T-helper 2 cell treated with Interferon-gamma antibody and Interleukin-4, amounts not matched to agents 5 μg/mL and 100 μg/mL, for 36 hours (primary cell): ENCODE data around the gene CPLX1.
"Not testable (repeated sequence)": the region's sequence is repeated elsewhere in the genome, so short reads cannot be mapped to it uniquely, and the experiment has no call there.

Experiments
- DNase-seq: peaks from one replicate; pipeline ENCODE4 v3.0.0; 2021; ENCODE audit warnings: low spot score
- H3K27ac Mint-ChIP-seq: one replicate; pipeline ENCODE4 v1.8.0; 2021; ENCODE audit warnings: mild to moderate bottlenecking, mixed read lengths
- H3K27me3 Mint-ChIP-seq: one replicate; pipeline ENCODE4 v1.8.0; 2021; ENCODE audit warnings: low read depth, mixed read lengths
- H3K36me3 Mint-ChIP-seq: one replicate; pipeline ENCODE4 v1.8.0; 2021; ENCODE audit warnings: low read depth, mixed read lengths
- H3K4me1 Mint-ChIP-seq: one replicate; pipeline ENCODE4 v1.8.0; 2021; ENCODE audit warnings: low read depth, mixed read lengths
- H3K4me3 Mint-ChIP-seq: one replicate; pipeline ENCODE4 v1.8.0; 2022; ENCODE audit warnings: mild to moderate bottlenecking, moderate library complexity, mixed read lengths
- H3K9me3 Mint-ChIP-seq: one replicate; pipeline ENCODE4 v1.8.0; 2021; ENCODE audit warnings: mixed read lengths

The CPLX1 gene

GRCh38 chr4:757111-757510, 68.8 kb downstream of the CPLX1 start:
- DNase-seq, result no peak
- Mint-ChIP-seq H3K27me3 (no peaks in the 10 kb centered on the region), H3K4me1 (peaks cover 1% of the 10 kb centered on the region), H3K27ac (no peak overlapping the region), H3K4me3 (no peak overlapping the region), H3K9me3 (no peaks in the 10 kb centered on the region), H3K36me3 (peaks cover 20% of the 10 kb centered on the region)

DNA sequence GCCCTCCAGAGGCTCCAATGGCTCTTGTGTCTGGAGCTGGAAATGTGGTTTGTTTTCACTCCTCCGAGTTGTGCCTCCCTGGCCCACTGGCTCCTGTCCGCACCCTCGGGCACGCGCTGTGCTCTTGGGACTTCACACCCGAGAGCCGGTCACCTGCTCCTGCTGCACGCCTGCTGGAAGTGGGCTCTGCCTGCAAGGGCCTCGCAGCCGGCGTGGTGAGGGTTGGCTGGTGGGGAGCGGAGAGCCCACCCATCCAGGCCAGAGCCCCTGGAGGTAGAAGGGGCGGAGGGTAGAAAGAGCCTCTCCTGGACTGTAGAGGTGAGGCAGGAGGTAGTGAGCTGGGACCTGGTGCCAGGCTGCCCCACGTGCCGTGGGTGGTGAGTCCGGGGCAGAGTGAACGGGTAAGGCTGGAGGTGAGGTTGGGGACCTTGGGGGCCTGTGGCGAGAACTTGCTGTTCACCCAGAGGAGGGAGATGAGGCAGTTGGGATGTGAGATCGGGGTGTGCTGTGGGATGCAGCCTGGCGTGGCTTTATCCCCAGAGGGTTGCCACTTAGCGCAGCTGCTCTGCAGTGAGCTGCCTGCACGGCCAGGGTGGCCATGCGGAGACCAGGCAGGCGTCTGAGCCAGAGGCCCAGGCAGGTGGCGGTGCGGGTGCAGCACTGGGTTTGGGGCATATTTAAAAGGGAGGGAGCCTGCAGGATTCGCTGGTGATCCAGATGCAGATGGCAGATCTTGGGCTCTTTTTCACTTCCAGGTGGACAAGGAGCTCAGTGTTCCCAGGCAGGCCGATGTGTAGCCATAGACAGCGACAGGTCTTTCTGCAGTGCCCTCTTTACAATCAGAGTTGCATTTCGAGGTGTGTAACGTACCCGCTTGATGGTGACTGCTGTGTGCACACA, 71.5 kb downstream of the CPLX1 start:
- H3K4me1 Mint-ChIP-seq, result no peaks in the 10 kb centered on the region
- no peaks in the 10 kb centered on the region for H3K27me3 Mint-ChIP-seq
- no peak for DNase-seq
- H3K9me3 Mint-ChIP-seq, result no peaks in the 10 kb centered on the region
- peaks cover 14% of the 10 kb centered on the region for H3K36me3 Mint-ChIP-seq
- no peak overlapping the region for H3K4me3 Mint-ChIP-seq
- H3K27ac Mint-ChIP-seq, result peak overlapping the region; percentile 48

GRCh38 chr4:753186-753585, 72.7 kb downstream of the CPLX1 start:
- DNase-seq, H3K4me1 Mint-ChIP-seq, H3K9me3 Mint-ChIP-seq, H3K4me3 Mint-ChIP-seq, H3K27me3 Mint-ChIP-seq, H3K27ac Mint-ChIP-seq: not testable (repeated sequence)
- peaks cover 22% of the 10 kb centered on the region for H3K36me3 Mint-ChIP-seq

GRCh38 chr4:752196-752861, 73.6 kb downstream of the CPLX1 start:
- no peak overlapping the region for H3K27ac Mint-ChIP-seq
- H3K27me3 Mint-ChIP-seq, result no peaks in the 10 kb centered on the region

GRCh38 chr4:751676-752075, 74.3 kb downstream of the CPLX1 start:
- Mint-ChIP-seq H3K4me3 (no peak overlapping the region), H3K9me3 (no peaks in the 10 kb centered on the region), H3K27ac (no peak overlapping the region), H3K27me3 (no peaks in the 10 kb centered on the region), H3K4me1 (peaks cover 2% of the 10 kb centered on the region), H3K36me3 (peaks cover 23% of the 10 kb centered on the region)
- DNase-seq, result no peak

More at GRCh38 chr4:752196-752861, 73.6 kb downstream of the CPLX1 start:
- Mint-ChIP-seq H3K4me3 (no peak overlapping the region), H3K36me3 (peaks cover 25% of the 10 kb centered on the region), H3K4me1 (peaks cover 2% of the 10 kb centered on the region), H3K9me3 (no peaks in the 10 kb centered on the region)
- no peak for DNase-seq

DNA sequence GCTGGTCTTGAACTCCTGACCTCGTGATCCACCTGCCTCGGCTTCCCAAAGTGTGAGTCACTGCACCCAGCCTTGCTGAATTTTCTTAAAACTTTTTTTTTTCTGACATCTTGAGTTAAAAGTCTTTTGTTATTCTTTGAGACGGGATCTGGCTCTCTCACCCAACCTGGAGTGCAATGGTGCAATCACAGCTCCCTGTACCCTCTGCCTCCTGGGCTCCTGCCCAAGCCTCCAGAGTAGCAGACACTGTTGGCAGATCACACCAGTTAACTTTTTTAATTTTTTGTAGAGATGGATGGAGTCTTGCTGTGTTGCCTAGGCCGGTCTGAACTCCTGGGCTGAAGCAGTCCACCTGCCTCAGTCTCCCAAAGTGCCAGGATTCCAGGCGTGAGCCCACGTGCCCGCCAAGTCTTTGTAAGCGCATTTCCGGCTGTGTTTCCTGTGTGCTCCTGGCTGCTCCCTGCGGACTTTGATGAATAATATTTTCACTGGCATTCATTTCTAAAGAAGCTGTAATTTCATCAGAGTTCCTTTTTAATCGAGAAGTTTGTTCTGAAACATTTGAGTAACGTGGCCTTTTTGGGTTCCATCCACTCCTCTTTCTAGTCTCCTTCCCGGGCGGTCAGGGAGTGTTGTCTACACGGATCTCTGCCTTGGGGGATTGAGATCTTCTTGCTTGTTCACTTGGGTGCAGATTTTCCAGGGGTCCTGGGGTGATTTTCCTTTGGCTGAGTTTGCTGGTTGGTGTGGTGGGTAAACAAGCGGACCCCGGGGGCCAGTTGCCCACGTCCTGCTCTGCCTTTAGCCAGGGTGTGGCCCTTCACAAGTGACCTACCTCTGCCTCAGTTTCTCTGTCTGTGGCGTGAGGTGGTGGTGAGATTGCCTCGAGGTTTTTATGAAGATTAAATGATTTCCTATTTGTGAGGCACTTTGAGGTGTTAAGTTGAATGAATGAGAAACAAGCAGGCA, 75.9 kb downstream of the CPLX1 start:
- no peaks in the 10 kb centered on the region for H3K27me3 Mint-ChIP-seq
- H3K36me3 Mint-ChIP-seq, result peaks cover 21% of the 10 kb centered on the region
- H3K4me1 Mint-ChIP-seq, result peaks cover 2% of the 10 kb centered on the region
- no peak for DNase-seq
- no peak overlapping the region for H3K4me3 Mint-ChIP-seq
- no peaks in the 10 kb centered on the region for H3K9me3 Mint-ChIP-seq
- no peak overlapping the region for H3K27ac Mint-ChIP-seq

DNA sequence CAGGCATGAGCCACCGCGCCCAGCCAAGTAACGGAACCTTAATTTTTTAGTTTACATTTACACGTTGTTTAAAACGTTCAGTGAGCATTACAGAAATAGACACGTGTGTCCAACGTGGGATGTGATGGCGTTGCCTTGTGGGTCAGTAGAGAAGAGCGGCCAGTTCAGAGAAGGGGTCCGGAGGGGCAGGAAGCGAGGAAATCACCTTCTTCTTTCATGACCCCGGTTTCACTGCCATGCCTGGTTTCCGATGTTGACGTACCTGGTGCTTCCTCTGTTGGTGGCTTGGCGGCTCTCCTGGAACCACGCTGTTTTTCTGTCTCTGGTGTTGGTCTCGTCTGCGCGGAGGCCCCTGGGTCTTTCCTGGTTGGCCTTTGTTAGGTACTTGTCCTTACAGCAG, 77.5 kb downstream of the CPLX1 start:
- H3K27me3 Mint-ChIP-seq, result no peaks in the 10 kb centered on the region
- H3K36me3 Mint-ChIP-seq, result peaks cover 28% of the 10 kb centered on the region
- peaks cover 2% of the 10 kb centered on the region for H3K4me1 Mint-ChIP-seq
- no peaks in the 10 kb centered on the region for H3K9me3 Mint-ChIP-seq
- DNase-seq, result no peak
- no peak overlapping the region for H3K4me3 Mint-ChIP-seq
- H3K27ac Mint-ChIP-seq, result no peak overlapping the region

DNA sequence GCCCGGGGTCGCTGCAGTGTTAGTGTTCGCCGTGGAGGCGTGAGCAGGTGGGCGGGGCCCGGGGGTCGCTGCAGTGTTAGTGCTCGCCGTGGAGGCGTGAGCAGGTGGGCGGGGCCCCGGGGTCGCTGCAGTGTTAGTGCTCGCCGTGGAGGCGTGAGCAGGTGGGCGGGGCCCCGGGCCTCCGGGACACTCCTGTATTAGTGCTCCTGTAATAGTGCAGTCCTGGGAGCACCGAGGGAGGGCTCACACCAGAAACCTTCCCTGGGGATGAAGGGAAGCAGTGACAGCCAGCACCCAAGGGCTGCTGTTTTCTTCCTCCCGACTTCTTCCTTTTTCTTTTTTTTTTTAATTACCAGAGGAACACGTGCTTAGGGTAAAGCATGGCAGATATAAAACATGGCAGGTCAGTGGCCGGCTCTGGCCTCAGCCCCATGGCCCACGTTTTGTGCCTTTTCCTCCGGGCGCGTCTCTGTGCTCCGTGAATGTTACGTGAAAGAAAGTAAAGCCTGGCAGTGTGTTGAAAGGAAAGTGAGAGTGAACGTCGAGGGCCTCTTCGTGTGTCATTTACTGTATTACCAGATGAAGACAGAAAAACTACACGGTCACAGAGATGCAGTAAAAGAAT, 78.3 kb downstream of the CPLX1 start:
- Mint-ChIP-seq H3K4me1 (peaks cover 2% of the 10 kb centered on the region), H3K27ac (no peak overlapping the region), H3K9me3 (no peaks in the 10 kb centered on the region), H3K4me3 (no peak overlapping the region), H3K36me3 (peaks cover 28% of the 10 kb centered on the region), H3K27me3 (no peaks in the 10 kb centered on the region)
- DNase-seq, result no peak

GRCh38 chr4:744212-744841, 81.6 kb downstream of the CPLX1 start:
- Mint-ChIP-seq H3K4me3 (no peak overlapping the region), H3K27me3 (no peaks in the 10 kb centered on the region), H3K27ac (no peak overlapping the region), H3K9me3 (no peaks in the 10 kb centered on the region), H3K4me1 (peaks cover 2% of the 10 kb centered on the region), H3K36me3 (peaks cover 21% of the 10 kb centered on the region)
- DNase-seq, result no peak

- H3K4me3 Mint-ChIP-seq, result no peak overlapping the region
- H3K27ac Mint-ChIP-seq, result no peak overlapping the region
- H3K36me3 Mint-ChIP-seq, result peaks cover 18% of the 10 kb centered on the region
- no peaks in the 10 kb centered on the region for H3K9me3 Mint-ChIP-seq
- H3K4me1 Mint-ChIP-seq, result peaks cover 2% of the 10 kb centered on the region
- H3K27me3 Mint-ChIP-seq, result no peaks in the 10 kb centered on the region
- no peak for DNase-seq
Measured at GRCh38 chr4:743463-744211, 82.3 kb downstream of the CPLX1 start.

DNA sequence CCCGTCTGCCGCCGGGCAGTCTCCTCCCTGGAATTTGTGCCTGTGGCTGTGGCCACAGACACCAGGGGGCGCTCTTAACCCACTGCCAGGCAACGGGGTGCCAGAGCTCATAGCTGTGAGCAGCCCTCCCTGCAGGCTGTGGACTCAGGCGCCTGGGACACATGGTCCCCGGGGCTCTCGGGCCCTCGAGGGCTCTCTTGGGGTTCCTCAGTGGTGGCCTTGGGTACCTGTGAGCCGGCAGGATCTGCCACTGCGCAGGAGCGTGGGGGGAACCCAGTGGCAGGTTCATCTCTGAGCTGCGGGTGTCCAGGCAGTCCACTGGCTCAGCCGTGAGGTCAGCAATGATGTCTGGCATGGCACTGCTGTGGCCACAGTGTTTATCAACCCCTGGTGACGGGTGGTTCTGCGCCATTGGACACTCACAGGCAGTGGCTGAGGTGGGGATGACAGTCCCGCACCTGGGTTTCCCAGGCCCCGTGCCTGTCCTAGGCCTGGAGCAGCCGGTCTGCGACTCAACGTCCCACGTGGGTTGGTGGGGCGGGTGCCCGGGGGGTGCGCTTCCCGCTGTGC, 83.1 kb downstream of the CPLX1 start:
- Mint-ChIP-seq H3K27ac (no peak overlapping the region), H3K27me3 (no peaks in the 10 kb centered on the region), H3K4me1 (peaks cover 1% of the 10 kb centered on the region), H3K4me3 (no peak overlapping the region), H3K36me3 (peaks cover 12% of the 10 kb centered on the region), H3K9me3 (no peaks in the 10 kb centered on the region)
- peak; percentile 53 for DNase-seq

DNA sequence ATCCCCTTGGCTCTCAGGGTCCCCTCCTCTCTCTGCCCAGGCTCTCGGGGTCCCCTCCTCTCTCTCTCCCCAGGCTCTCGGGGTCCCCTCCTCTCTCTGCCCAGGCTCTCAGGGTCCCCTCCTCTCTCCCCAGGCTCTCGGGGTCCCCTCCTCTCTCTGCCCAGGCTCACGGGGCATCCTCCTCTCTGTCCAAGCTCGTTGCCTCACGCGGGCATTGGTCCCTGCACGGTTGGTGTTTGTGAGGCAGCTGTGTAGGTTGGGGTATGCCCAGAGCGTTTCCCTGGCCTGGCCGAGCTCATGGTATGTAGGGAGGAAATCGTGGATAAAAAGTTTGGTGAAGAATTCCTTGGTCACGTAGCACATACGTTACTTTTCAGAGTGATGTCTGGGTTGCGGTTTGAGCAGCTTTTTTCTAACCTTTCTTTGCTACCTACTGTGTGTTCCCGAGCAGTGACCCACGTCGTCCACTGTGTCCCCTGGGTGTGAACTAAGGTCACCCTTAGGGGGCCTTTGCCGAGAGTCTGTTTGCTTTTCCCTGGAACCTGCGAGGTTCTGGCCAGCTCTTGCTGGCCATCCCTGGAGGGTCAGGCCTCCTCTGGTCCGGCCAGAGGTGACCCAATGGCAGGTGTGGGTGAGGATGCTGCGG, 83.7 kb downstream of the CPLX1 start:
- peaks cover 14% of the 10 kb centered on the region for H3K36me3 Mint-ChIP-seq
- H3K4me3 Mint-ChIP-seq, result no peak overlapping the region
- DNase-seq, result no peak
- no peaks in the 10 kb centered on the region for H3K4me1 Mint-ChIP-seq
- no peaks in the 10 kb centered on the region for H3K9me3 Mint-ChIP-seq
- H3K27me3 Mint-ChIP-seq, result no peaks in the 10 kb centered on the region
- H3K27ac Mint-ChIP-seq, result no peak overlapping the region
